HCEC 1CT (cell line): ENCODE results near the gene HOXB2.

ENCODE experiments used
- DNase-seq: peaks from one replicate; pipeline ENCODE4 v3.0.0-alpha.2; 2017

Gene HOXB2

DNA sequence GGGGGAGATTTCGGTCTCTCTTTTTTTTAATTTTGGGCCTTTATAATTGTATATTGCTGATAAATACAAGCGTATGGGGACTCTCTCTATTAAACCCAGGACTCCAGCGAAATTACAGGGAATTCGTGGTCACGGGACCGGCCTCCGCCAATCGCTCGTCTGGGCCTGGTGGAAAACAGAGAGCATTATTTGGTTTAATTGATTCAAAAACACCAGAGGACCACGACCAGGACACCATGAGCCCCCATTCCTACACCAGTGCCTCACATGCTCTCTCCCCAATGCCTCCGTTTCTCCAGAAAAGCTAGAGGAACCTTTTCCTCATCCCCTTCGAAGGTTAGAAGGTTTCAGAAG is at the start of gene HOXB2:
Gene HOXB2 (minus strand): TSS at position 88 of the 354 bp plus-strand sequence. CDS start 198 bp downstream, outside the sequence.
- peak; percentile 71 for DNase-seq

DNA sequence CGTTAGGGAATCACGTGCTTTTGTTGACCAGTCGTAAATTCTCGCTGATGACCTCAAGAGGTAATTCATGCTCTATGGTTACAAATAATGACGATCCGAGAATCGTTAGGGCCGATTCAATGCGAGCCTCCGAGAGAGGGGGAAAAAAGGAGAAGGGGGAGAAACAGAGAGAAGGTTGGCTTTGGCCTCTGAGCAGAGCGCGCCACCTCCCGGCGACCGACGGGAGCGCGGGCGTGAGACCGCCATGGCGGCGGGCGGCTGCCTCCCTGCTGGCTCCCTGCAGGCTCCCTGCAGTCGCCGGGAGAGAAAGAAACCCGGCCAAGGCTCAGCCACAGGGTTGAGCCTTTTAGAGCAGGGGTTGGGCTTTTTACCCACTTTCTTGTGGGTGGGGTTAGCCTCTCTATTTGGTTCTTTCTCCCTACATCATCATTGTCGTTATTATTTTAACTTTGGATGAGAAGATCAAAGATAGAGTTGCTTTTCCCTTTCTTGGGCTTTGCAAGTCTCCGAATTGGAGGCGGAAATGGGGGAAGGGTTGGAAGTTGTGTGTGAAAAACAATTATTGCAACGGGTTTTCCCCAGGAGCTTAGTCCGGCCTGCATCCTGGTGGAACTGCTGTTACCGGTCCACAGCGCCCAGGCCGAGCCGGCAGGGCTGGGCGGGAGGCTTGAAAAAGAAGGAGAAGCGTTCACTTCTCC is 49.1 kb upstream of the HOXB2 start:
- DNase-seq, result peak; percentile 88

DNA sequence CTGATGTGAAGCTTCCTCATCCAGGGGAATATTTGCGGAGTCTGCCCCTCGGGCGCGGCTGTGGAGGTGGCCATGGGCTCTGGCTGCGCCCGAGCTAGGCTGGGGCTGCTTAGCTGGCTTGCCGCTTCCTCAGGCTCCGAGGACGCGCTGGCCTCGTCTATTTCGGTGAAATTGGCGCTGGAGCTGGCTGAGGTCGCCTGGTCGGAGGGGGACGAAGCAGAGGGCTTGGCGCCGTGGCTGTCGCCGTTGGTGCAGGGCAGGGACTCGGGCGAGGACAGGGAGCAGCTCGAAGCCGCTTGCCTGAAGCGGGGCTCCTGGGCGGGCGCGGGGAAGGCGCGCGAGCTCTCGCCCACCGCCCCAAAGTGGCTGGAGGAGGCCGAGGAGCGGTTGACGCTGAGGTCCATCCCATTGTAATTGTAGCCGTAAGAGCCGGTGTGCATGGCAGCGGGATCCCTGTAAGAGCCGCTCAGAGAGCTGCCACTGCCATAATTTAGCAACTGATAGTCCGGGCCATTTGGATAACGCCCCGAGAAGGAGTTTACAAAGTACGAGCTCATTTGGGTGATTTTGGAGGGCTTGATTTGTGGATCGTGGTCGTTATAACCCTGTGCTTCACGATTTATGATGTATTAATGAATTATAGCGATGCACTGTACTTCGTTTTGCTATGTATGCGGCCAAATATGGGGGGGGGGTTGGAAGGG is 48.4 kb upstream of the HOXB2 start, which contains the start of gene HOXB5:
Gene HOXB5 (minus strand): TSS at position 654 of the 704 bp plus-strand sequence. CDS start 97 bp downstream, at position 557.
- peak; percentile 58 for DNase-seq

DNA sequence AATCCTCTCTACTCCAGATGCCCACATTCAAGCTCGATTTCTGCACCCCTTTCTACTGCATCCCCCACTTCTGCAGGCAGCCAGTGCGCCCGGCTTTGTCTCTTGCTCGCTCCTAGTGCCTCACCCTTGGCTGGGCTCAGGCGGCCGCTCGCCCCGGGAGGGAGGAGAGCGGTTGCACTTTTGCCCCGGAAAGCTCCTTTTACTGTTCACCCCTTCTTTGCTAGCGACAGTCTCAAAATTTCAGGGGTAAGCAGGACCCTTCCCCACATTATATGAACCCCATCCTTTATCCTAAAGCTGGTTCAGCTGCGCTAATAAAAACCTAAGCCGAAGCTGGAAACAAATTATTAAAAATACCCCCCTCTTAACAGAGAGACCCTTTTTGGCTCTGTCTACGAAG is 47.7 kb upstream of the HOXB2 start:
- DNase-seq, result peak; percentile 52

DNA sequence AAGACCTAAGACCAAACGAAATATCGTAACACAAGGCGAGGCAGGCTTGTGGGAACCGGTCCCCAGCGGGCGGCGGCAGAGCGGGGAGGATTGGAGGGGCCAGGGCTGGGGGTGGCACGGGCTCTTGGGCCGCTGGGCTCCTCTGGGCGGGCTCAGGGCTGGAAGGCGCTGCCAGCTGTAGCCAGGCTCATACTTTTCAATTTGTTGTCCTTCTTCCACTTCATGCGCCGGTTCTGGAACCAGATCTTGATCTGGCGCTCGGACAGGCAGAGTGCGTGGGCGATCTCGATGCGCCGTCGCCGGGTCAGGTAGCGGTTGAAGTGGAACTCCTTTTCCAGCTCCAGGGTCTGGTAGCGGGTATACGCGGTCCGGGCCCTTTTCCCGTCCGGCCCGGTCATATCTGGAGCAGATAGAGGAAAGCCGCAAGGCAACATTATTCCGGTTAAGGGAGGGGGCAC is 47.2 kb upstream of the HOXB2 start:
- peak; percentile 48 for DNase-seq

DNA sequence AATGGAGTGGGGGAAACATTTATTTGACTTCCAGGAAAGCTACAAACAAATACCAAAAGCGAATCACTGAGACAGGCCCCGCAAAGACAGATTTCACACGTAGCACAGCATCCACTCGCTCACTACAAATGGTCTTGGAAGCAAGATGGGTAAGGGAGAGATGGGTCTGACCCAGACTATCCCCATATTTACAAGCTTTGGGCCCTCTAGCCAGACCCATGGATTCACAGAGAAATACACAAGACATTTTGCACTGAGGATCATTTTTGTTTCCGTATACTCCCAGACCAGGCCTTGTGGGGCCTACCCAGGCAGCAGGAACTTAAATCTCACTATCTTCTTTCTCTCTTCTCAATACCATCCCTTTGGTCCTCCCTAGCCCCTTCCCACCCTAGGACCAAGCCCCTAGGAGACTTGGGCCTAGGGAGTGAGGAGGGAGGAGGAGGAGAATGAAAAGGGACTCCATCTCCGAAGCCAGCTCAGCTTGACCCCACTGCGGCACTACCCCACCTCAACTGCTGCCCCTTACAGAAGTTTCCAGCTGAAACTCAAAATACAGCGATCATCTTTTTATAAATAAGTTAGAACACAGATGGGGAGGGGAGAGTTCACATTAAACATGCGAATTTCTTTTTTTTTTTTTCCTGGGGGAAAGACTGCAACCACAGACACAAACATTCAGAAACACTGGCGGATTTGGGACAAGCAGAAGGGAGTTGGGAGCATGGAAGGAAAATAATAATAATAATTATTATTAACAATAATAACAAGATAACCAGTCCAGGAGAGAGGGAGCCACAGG is 46.5 kb upstream of the HOXB2 start:
- DNase-seq, result no peak

DNA sequence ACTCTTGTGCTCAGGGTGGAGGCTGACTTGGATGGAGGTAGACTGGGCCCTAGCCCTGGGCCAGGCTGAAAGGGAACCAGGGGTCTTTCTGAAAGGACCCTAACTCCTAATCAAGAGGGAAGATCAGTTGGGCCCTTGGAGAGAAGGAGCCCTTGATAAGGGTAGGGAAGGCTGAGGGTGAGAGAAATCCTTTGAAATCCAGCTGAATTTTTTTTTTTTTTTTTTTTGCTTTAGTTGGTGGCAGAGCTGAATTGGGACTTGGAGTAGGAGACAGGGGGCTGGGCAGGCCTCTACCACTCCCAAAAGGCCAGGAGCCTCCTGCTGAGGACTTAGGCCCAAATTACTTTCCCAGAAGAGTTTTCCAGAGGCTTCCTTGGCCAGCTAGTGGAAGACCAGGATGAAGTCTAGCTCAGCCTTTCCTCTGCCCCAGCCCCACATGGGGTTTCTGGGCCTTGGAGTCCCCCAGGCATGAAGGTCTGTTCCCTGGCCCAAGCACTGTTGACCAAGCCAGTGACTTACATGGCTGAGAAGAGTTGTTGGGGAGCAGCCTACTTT is 45.8 kb upstream of the HOXB2 start:
- no peak for DNase-seq

DNA sequence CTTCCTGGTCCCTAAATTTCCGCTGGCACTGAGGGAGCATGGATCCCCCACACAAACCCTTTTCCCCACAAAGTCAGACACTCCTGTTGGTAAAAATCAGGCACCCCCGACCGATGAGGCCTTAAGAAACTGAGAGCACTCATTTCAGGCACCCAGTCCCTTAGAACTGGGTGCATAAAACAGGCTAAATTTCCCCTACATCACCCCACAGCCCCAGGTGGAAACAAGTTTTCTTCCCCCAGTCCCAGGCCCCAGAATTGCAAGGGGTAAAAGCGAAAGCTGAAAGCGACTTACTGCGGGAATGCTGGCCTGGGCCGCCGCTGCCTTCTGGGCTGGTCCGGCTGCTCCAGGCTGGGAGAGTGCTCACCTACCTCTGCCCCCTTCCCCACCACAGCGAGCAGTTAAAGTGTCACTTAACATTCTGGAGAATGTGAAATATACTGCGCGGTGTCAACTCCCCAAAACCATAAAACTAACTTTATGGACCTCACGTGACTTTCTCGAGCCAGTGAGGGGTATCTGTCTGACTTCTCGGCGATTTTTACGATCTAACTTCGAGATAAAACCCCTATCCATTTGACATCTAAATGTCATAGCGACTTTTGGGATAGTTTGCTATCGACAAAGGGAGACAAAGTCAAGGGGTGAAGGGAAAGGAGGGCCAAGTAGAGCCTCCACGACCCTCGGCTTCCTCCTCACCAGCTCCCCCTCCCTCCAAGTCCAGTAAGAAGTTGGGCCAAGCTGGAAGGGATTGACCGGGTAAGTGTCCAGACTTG is 45.1 kb upstream of the HOXB2 start, which contains the start of gene HOXB3:
Gene HOXB3 (minus strand): TSS at position 411 of the 776 bp plus-strand sequence. CDS start 37,767 bp downstream, outside the sequence.
- peak; percentile 35 for DNase-seq

DNA sequence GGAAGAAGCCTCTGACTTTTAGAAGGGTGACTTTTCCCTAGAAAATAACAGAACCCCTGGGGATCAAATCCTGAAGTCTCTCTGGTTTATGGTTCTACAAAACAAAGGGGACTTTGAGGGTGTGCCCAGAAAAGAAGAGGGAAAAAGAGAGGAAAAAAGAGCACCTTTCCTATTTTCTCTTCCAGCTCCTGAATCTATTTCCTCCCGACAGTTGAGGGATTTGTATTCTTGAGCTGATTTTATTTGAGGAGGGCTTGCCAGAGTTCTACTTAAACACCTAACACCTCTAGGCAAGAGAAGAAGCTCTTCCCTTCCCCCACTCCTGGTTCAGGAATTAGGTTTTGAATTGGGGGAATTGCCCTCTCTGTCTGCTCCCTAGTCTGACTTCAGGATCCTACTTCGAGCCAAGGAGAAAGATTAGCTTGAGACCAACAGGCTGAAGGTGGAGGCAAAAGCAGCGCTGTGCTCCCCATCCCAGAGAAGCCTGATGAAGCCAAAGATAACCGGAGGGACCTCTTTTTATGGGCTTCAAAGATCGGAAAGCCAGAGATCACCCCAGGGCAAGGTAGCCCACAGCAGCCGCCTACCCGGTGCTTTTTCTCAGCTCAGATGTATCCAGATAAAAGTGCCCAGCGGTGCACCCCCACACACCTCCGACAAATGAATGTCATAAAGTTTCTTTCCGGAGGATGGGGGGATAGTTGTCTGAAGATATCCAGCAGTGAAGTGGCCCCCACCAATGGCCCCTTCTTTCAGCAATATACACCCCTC is 44.3 kb upstream of the HOXB2 start:
- DNase-seq, result no peak

DNA sequence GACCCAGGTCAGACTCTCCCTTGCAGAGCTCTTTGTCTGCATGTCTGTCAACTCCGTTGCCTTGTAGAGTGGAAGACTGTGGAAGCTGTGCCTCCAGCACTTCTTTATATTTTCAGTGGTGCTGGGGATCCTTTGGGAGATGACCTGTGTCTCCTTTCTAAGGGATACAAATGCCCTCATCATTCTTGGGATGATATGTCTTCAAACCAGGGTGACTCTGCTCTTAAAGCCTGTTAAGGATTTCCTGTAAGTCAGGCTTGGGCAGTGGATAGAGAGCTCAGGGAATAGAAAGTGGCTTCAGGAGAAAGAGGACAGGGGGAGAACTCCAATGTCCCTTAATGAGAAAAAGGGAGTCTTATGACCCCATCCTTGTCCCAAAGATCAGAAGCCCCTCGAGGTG is 43.6 kb upstream of the HOXB2 start:
- DNase-seq, result peak; percentile 43

DNA sequence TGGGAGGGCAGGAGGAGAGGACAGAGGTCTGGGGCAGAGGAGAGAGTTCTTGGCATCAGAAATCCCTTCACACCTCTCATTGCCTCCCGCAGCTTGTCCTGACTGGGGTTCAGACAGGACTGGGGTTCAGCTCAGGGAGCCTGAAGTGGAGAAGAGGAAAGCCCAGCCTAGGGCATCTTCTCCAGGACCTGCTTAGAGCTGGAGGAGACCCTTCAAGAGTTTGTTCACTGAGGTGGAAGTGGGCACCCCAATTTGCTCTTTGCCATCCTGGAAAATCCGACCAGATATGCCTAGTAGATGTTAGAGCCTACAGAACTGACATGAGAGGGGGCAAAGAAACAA is 43.1 kb upstream of the HOXB2 start:
- no peak for DNase-seq

DNA sequence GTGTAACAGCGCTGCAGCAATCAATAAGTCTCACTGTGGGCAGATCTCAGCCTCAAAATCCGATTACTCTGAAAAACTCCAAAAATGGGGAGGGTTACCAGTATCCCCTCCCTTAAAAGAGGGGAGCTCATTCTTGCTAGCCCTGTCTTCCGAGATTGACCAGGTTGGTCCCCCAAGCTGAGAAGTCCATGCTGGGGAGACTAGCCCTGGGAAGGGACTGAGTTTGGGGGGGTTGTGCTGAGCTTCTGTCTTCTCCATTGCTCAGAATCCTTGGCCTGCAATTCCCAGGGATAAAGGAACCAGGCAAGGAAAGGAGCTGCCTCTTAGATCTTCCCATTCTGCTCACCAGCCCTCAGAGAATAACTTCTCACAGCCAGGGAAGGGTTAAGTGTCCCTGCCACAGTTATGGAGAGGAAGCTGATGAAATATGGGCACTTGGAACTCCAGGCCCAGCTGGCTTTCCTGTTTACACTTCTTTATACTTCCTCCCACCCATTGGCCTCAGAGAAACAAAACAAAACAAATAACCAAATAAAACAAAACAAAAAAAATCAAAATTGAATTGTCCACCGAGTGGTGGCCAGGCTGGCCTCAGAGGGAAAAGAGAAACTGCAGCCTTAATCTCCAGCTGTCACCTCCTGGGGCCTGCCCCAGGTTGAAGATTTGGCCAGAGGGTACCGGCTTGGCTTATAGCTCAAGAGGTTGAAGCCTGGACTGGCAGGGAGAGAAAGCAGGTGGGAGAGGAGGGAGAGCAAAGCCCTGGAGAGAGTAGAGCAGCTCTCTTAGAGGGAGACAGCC is 42.6 kb upstream of the HOXB2 start:
- peak; percentile 58 for DNase-seq

DNA sequence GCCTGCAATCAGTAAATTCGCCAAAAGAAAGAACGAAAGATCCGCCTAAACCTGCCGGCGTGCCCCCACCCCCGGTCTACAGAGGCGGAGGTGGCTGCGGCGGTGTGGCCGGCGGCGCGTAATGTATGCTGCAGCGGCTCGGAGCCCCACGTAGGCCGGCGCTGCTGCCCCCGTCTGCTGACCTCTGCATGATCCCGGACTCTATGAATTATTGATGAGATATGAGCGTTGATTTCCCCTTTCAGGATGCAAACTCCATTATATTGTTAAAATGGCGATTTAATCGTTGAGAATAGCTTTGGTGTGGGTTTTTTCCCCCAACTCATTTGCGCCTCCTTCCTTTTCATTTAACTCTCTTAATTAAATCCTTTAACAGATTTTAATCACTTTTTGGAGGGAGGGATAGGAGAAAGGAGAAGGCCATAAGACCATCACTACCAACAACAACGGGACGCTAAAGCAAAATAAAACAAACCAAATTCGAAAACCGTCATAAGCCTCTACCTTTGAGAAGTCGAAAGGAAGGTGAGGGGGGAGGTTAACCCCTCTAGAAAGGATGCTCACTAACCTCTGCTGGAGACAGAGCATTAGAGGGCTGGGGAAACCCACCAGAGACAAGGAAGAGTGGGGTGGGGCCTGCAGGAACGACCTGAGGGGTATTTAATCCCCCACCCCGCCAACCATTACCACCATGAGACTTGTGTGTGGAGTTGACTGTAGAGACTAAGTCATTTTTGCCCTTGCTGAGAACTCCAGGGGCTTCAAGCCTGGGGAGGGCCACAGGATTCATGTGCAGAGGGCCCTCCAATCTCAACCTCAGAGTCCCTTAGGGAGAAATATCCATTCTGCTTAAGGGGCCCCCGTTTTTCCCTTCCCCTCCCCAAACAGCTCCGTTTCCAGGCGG is 41.7 kb upstream of the HOXB2 start:
- DNase-seq, result no peak

DNA sequence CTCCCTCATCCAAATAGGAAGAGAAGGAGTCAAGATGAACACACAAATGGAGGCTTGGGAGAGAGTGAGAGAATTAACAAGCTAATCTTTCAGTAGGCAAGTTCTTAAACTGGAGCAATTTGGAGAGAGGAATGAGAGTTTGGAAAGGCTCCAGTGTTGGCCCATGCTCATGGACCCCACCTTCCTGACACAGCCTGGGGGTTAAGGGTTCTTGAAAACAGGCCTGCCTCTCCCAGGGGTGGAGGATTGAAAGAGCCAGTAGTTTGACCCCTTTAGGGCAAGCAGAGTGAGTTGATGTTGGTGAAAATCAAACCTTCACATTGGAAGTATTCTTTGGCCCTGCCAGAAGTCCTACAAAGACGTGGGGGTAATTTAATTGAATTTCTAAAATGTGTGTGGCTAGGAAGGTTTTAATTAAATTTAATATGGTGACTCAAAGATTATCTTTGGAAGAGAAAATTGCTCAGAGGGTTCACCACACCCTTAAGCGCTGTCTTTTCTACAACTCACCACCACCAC is 39.4 kb upstream of the HOXB2 start:
- no peak for DNase-seq

DNA sequence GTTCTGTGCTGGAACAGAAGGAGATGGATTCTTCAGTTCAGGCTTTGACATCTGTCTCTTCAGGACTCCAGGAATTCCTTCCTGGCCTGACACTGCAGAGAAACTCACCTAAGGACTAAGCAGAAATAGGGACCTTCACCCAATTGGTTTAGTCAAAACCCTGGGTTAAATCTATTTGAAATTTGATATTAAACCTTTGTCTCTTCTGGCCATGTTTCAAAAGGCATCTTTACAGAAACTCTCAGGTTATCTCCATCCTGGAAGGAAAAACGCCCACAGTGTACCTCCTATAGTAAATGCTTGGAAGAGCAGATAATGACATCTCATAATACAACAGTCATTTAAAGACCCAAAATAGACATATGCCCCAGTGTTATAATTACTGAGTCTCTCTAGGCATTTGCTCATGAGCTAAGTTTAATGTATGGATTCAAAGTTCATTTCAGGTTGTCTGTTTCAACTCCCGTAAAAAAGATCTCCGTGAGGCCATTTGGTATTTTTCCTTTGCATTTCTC is 38.9 kb upstream of the HOXB2 start:
- no peak for DNase-seq

DNA sequence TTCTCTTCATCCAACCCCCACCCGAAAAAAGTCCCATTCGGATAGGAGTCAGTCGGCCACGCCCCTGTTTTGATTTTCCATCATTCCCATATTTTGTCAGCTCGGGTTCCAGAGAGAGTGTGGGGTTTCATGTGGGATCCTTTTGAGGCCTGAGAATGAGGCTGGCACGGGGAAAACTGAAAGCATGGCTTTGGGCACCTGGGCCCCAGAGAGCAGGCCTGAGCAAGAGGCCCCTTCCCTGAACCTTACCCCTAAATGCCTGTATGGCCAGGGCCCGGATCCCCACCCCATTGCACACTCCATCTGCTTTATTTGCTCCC is 37.8 kb upstream of the HOXB2 start:
- no peak for DNase-seq

DNA sequence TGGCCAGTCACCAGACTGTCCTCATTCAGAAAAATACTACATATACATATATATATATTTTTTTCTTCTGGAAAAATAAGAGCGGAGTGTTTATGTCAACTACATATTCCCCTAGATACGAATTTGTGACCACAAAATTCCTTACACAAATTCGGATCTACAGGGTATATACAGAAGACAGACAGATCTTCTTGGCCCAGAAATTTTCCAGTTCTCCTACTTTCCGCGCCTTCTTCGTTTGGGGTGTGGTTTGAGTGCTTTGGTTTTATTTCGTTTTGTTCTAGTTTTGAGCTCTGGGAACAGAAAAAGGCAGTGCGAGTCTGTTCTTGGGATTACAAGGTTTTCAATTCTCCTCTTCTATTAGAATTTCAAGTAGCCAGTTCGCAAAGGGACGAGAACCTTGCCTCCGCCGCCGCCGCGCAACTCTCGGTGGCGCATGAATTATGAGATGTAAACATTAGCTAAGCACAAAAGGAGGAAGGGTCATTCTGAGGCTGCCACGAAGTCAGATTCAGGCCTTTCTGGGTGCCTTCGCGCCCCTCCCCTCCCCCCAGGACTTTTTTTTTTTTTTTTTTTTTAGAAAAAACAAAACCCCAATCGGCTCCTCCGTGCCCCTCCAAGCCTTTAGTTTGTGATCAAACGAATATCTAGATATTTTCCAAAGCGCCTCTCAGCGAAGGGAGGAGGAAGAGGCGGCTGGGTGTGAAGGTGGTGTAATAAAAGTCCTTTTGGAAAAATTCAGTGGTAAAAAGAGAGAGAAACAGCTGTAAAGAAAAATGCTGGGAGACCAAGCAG is 35.0 kb upstream of the HOXB2 start:
- DNase-seq, result no peak

DNA sequence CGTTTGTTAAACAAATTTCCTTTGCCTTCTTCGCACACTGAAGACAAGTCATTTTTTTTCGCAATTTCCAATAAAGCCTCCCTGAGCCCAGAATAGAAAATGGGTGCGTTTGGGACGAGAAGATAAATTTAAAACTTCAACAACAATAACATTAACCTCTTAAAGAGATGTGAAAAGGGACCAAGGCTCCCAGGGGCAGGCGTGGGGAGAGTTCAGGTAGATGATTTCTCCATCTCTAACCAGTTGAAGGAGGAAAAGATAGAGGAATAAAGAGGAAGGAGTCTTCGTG is 34.5 kb upstream of the HOXB2 start:
- no peak for DNase-seq
